HepG2 (cell line): Measurements from ENCODE around the gene PARK7. TPM values are rescaled to one million over a fixed set of nuclear protein-coding genes. Genes with fewer than 3 reads are reported as not detected.

ENCODE experiments used
- CREBL2 ChIP-seq: sonication (generic); formaldehyde crosslinking; IDR thresholded peaks from 2 replicates; pipeline ENCODE4 v1.8.1; 2023; ENCODE audit warnings: missing genetic modification reagents, mild to moderate bottlenecking, borderline replicate concordance
- DR1 ChIP-seq: sonication (generic); formaldehyde crosslinking; IDR thresholded peaks from 2 replicates; pipeline ENCODE4 v1.8.0; 2021; ENCODE audit warnings: mild to moderate bottlenecking, missing genetic modification reagents, inconsistent platforms
- FLYWCH1 ChIP-seq: sonication (generic); formaldehyde crosslinking; IDR thresholded peaks from 2 replicates; pipeline ENCODE4 v1.8.1; 2023; ENCODE audit warnings: mild to moderate bottlenecking, missing genetic modification reagents
- HNRNPLL ChIP-seq: fragments of 200-400 bp; formaldehyde crosslinking; IDR thresholded peaks from 2 replicates; pipeline ENCODE4 v1.6.1; 2017; ENCODE audit warnings: mild to moderate bottlenecking, low read depth, low read length; ENCODE audit not compliant: poor library complexity, severe bottlenecking
- MAFF ChIP-seq: IDR thresholded peaks from 2 replicates; pipeline ENCODE4 v1.6.1; 2011; ENCODE audit warnings: low read depth, low read length, improper control_type of control experiment
- NFRKB ChIP-seq: fragments of 450-650 bp; IDR thresholded peaks from 2 replicates; pipeline ENCODE4 v1.6.1; 2017
- POLR2A ChIP-seq, 2 experiments: IDR thresholded peaks; 2 replicates each; pipeline ENCODE4 v1.6.1; 2011; ENCODE audit warnings: low read depth in 2 of 2, low read length in 2 of 2, mild to moderate bottlenecking in 1 of 2, moderate library complexity in 1 of 2; ENCODE audit not compliant: insufficient read depth in 1 of 2
- RBM39 ChIP-seq: fragments of 200-400 bp; formaldehyde crosslinking; IDR thresholded peaks from one replicate; pipeline ENCODE4 v1.6.1; 2018; ENCODE audit warnings: antibody characterized with exemption, mild to moderate bottlenecking, low read depth, low read length; ENCODE audit not compliant: poor library complexity, severe bottlenecking
- RFX1 ChIP-seq: fragments of 450-650 bp; IDR thresholded peaks from 2 replicates; pipeline ENCODE4 v1.6.1; 2017
- SCMH1 ChIP-seq: sonication (generic); formaldehyde crosslinking; IDR thresholded peaks from 2 replicates; pipeline ENCODE4 v1.9.0; 2021; ENCODE audit warnings: missing genetic modification reagents, mild to moderate bottlenecking, borderline replicate concordance
- SRSF9 ChIP-seq: fragments of 200-400 bp; formaldehyde crosslinking; IDR thresholded peaks from 2 replicates; pipeline ENCODE4 v1.6.1; 2018; ENCODE audit warnings: borderline replicate concordance, mild to moderate bottlenecking, low read depth, low read length; ENCODE audit not compliant: insufficient read depth, poor library complexity, severe bottlenecking
- SRY ChIP-seq: sonication (generic); formaldehyde crosslinking; IDR thresholded peaks from 2 replicates; pipeline ENCODE4 v1.8.0; 2022; ENCODE audit warnings: mild to moderate bottlenecking, missing genetic modification reagents
- STAG1 ChIP-seq: sonication (generic); formaldehyde crosslinking; IDR thresholded peaks from 2 replicates; pipeline ENCODE4 v1.4.0; 2020; ENCODE audit warnings: missing genetic modification reagents
- SUZ12 ChIP-seq: fragments of 150-350 bp; IDR thresholded peaks from 2 replicates; pipeline ENCODE4 v1.6.1; 2014; ENCODE audit warnings: low read depth, low read length
- ZBTB8A ChIP-seq: sonication (generic); formaldehyde crosslinking; IDR thresholded peaks from 2 replicates; pipeline ENCODE4 v1.4.0; 2020; ENCODE audit warnings: mild to moderate bottlenecking, low read depth, missing genetic modification reagents, borderline replicate concordance
- ZNF556 ChIP-seq: sonication (generic); formaldehyde crosslinking; IDR thresholded peaks from 2 replicates; pipeline ENCODE4 v1.4.0; 2020; ENCODE audit warnings: mild to moderate bottlenecking, missing genetic modification reagents, borderline replicate concordance
- ZNF672 ChIP-seq: sonication (generic); formaldehyde crosslinking; IDR thresholded peaks from 2 replicates; pipeline ENCODE4 v1.8.1; 2022; ENCODE audit warnings: missing genetic modification reagents
- ZNF713 ChIP-seq: sonication (generic); formaldehyde crosslinking; IDR thresholded peaks from 2 replicates; pipeline ENCODE4 v1.4.0; 2020; ENCODE audit warnings: mild to moderate bottlenecking, missing genetic modification reagents
- ZNF746 ChIP-seq: sonication (generic); formaldehyde crosslinking; IDR thresholded peaks from 2 replicates; pipeline ENCODE4 v1.8.0; 2022; ENCODE audit warnings: mild to moderate bottlenecking, missing genetic modification reagents
- ZSCAN12 ChIP-seq: sonication (generic); formaldehyde crosslinking; IDR thresholded peaks from 2 replicates; pipeline ENCODE4 v1.9.0; 2021; ENCODE audit warnings: mild to moderate bottlenecking, missing genetic modification reagents
- polyA plus RNA-seq, 8 experiments: library from polyadenylated mRNA; depleted of rRNA in 3 of 8; stranded (reverse) in 7 of 8; unstranded in 1 of 8; fragments of >200 nt; fragmentation: Illumina TruSeq in 4 of 8; extraction: Trizol in 4 of 8; gene quantifications; 2 replicates each; pipeline versions ENCODE4 v1.2.1 to v1.2.3, GENCODE V29; 2011 to 2016; ENCODE audit warnings: low read depth in 4 of 8, missing spikeins in 1 of 8, mixed read lengths in 1 of 8; ENCODE audit not compliant: insufficient read depth in 1 of 8
- total RNA-seq, 5 experiments: library from RNA; depleted of rRNA; stranded (reverse); fragments of >200 nt; fragmentation: Illumina TruSeq; extraction: Trizol; gene quantifications; 2 replicates each; pipeline ENCODE4 v1.2.3, GENCODE V29; 2016; ENCODE audit warnings: low read depth in 1 of 5
- TF ChIP-seq, protein P1 (sequence below): sonication (generic); formaldehyde crosslinking; IDR thresholded peaks from 2 replicates; pipeline ENCODE4 v1.4.0; 2020; ENCODE audit warnings: mild to moderate bottlenecking, missing genetic modification reagents
- TF ChIP-seq, protein P2 (sequence below): sonication (generic); formaldehyde crosslinking; IDR thresholded peaks from 2 replicates; pipeline ENCODE4 v1.8.0; 2022; ENCODE audit warnings: missing genetic modification reagents, low read depth, mild to moderate bottlenecking, borderline replicate concordance
- TF ChIP-seq, protein P3 (sequence below): sonication (generic); formaldehyde crosslinking; IDR thresholded peaks from 2 replicates; pipeline ENCODE4 v1.4.0; 2020; ENCODE audit warnings: mild to moderate bottlenecking, missing genetic modification reagents

PARK7 gene
- total and polyA plus RNA-seq, 2 of the 13 experiments (the other 11 are each of a cell fraction or from before 2014, with no cell fraction given), result 212 to 296 TPM

GRCh38 chr1:8026153-8026975 is 64.9 kb downstream of the PARK7 start, which contains the start of gene ERRFI1 (continued):
- TF ChIP-seq, protein P1, sequence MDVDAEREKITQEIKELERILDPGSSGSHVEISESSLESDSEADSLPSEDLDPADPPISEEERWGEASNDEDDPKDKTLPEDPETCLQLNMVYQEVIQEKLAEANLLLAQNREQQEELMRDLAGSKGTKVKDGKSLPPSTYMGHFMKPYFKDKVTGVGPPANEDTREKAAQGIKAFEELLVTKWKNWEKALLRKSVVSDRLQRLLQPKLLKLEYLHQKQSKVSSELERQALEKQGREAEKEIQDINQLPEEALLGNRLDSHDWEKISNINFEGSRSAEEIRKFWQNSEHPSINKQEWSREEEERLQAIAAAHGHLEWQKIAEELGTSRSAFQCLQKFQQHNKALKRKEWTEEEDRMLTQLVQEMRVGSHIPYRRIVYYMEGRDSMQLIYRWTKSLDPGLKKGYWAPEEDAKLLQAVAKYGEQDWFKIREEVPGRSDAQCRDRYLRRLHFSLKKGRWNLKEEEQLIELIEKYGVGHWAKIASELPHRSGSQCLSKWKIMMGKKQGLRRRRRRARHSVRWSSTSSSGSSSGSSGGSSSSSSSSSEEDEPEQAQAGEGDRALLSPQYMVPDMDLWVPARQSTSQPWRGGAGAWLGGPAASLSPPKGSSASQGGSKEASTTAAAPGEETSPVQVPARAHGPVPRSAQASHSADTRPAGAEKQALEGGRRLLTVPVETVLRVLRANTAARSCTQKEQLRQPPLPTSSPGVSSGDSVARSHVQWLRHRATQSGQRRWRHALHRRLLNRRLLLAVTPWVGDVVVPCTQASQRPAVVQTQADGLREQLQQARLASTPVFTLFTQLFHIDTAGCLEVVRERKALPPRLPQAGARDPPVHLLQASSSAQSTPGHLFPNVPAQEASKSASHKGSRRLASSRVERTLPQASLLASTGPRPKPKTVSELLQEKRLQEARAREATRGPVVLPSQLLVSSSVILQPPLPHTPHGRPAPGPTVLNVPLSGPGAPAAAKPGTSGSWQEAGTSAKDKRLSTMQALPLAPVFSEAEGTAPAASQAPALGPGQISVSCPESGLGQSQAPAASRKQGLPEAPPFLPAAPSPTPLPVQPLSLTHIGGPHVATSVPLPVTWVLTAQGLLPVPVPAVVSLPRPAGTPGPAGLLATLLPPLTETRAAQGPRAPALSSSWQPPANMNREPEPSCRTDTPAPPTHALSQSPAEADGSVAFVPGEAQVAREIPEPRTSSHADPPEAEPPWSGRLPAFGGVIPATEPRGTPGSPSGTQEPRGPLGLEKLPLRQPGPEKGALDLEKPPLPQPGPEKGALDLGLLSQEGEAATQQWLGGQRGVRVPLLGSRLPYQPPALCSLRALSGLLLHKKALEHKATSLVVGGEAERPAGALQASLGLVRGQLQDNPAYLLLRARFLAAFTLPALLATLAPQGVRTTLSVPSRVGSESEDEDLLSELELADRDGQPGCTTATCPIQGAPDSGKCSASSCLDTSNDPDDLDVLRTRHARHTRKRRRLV, result no peak; the same call in 1 of the 2 replicates
- TF ChIP-seq ZNF672 (CRISPR knock-in tag), result peak; percentile 72; the same call in 1 of the 2 replicates
- peak; percentile 78; the same call in 1 of the 2 replicates for TF ChIP-seq CREBL2 (CRISPR knock-in tag)
- TF ChIP-seq DR1 (CRISPR knock-in tag), result peak; percentile 99
- TF ChIP-seq ZBTB8A (CRISPR knock-in tag), result no peak
- no peak for TF ChIP-seq SCMH1 (CRISPR knock-in tag)
- no peak; the same call in 1 of the 2 replicates for TF ChIP-seq ZNF746 (CRISPR knock-in tag)
- TF ChIP-seq SRSF9, result no peak
- TF ChIP-seq STAG1, result peak; percentile 43
- TF ChIP-seq ZNF556 (CRISPR knock-in tag), result peak; percentile 71; the same call in 1 of the 2 replicates
- TF ChIP-seq FLYWCH1 (CRISPR knock-in tag), result peak; percentile 64; the same call in 1 of the 2 replicates
- TF ChIP-seq ZNF713 (CRISPR knock-in tag), result no peak
- TF ChIP-seq RBM39, result peak; percentile 85
- TF ChIP-seq RFX1, result no peak
- TF ChIP-seq SUZ12, result no peak
- TF ChIP-seq, protein P2, sequence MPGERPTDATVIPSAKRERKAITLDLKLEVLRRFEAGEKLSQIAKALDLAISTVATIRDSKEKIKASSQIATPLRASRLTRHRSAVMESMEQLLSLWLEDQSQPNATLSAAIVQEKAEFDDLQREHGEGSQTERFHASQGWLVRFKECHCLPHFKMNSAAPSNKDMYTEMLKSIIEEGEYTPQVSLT (CRISPR knock-in tag), result no peak
- TF ChIP-seq MAFF, result no peak
- TF ChIP-seq ZSCAN12 (CRISPR knock-in tag), result peak; percentile 29; the same call in 1 of the 2 replicates
- peak; percentile 35 for TF ChIP-seq HNRNPLL
- TF ChIP-seq NFRKB, result no peak
- TF ChIP-seq SRY, result peak; percentile 90
- TF ChIP-seq, protein P3, sequence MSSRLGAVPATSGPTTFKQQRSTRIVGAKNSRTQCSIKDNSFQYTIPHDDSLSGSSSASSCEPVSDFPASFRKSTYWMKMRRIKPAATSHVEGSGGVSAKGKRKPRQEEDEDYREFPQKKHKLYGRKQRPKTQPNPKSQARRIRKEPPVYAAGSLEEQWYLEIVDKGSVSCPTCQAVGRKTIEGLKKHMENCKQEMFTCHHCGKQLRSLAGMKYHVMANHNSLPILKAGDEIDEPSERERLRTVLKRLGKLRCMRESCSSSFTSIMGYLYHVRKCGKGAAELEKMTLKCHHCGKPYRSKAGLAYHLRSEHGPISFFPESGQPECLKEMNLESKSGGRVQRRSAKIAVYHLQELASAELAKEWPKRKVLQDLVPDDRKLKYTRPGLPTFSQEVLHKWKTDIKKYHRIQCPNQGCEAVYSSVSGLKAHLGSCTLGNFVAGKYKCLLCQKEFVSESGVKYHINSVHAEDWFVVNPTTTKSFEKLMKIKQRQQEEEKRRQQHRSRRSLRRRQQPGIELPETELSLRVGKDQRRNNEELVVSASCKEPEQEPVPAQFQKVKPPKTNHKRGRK, result no peak
- peak; percentile 95 to 97 for TF ChIP-seq POLR2A (IDR thresholded peaks at IDR 0.05; ENCODE audit: insufficient read depth in 1 of 2, low read depth in 2 of 2, low read length in 2 of 2)
